Measurements from ENCODE around the gene CYTH4. TPM values are rescaled to one million over a fixed set of nuclear protein-coding genes. Genes with fewer than 3 reads are reported as not detected.

The CYTH4 gene
- total RNA-seq, 1 experiment from 2014 or later = 3.8 TPM

- Histone ChIP-seq H4K20me1 (ENCODE audit: insufficient read depth) (no peaks in the 10 kb centered on the region), H2AFZ (ENCODE audit: low read depth, low read length, poor library complexity, severe bottlenecking) (no peak overlapping the region), H3K36me3 (ENCODE audit: control insufficient read depth in 1 of 2, insufficient read depth in 2 of 2, low read length in 2 of 2) (no peaks in the 10 kb centered on the region), H3K4me3 (replicated peaks in 1 of 2; ENCODE audit: low read depth in 1 of 2, low read length in 2 of 2) (no peak overlapping the region), H3K4me1 (ENCODE audit: control insufficient read depth in 1 of 2, insufficient read depth in 2 of 2, low read length in 2 of 2) (peaks cover 0 to 5% of the 10 kb centered on the region in 2 experiments; a peak in 2 of 4 replicates), H3K9me2 (ENCODE audit: insufficient read depth) (no peaks in the 10 kb centered on the region), H3K27me3 (ENCODE audit: insufficient read depth, low read length) (no peaks in the 10 kb centered on the region), H3K9ac (ENCODE audit: low read length) (0 out of 2 replicates have a peak overlapping the region, but pooled peaks have one; percentile 3), H3K4me2 (ENCODE audit: low read length) (no peak overlapping the region), H3K79me2 (ENCODE audit: insufficient read depth, low read length) (no peaks in the 10 kb centered on the region), H3K9me3 (ENCODE audit: control insufficient read depth in 1 of 2, insufficient read depth in 1 of 2, low read depth in 1 of 2, low read length in 2 of 2) (no peaks in the 10 kb centered on the region), H3K27ac (ENCODE audit: low read depth, low read length) (no peak overlapping the region)
- intact Hi-C loops (cut with micrococcal nuclease) = no loop called here
- no TSS peak for BruUV-seq (replicated peaks)
- POLR2A ChIA-PET = no interaction called here
- no peak for DNase-seq (ENCODE audit: low read depth, low spot score)
- CTCF ChIA-PET = no interaction called here
- TF ChIP-seq EGR1 (IDR thresholded peaks at IDR 0.05; ENCODE audit: low read depth) (no peak), EZH2phosphoT487 (IDR thresholded peaks at IDR 0.05; ENCODE audit: borderline replicate concordance) (no peak), CTCF (IDR thresholded peaks at IDR 0.05 in 2 of 3, conservative IDR thresholded peaks at IDR 0.05 in 1 of 3; ENCODE audit: borderline replicate concordance in 1 of 3, insufficient read depth in 1 of 3, low read depth in 2 of 3, low read length in 2 of 3) (no peak), CBX3 (IDR thresholded peaks at IDR 0.05; ENCODE audit: low read depth) (no peak), RAD21 (IDR thresholded peaks at IDR 0.05; ENCODE audit: low read depth) (no peak), ATF3 (IDR thresholded peaks at IDR 0.05) (no peak)
- ATAC-seq = no peak
- RAD21 ChIA-PET (ENCODE audit: low non-redundant PET in 1 of 2, low total read pairs in 2 of 2, uncharacterized antibody in 2 of 2, unreplicated experiment in 2 of 2) = no interaction called here
Measured at GRCh38 chr22:37235897-37236607, 46.3 kb upstream of the CYTH4 start.

Measured in HCT116 (cell line).